Parathyroid adenoma (tissue), 2 donors: ENCODE measurements around the gene PLEKHA7.
"Not testable (repeated sequence)": the region's sequence is repeated elsewhere in the genome, so short reads cannot be mapped to it uniquely, and the experiment has no call there.

ENCODE experiments used
- H2AFZ ChIP-seq: fragments of 300-600 bp; sonication (generic); one replicate; pipeline ENCODE4 v1.7.0; 2017; ENCODE audit warnings: antibody characterized with exemption, mild to moderate bottlenecking
- H3K27ac ChIP-seq: fragments of 300-600 bp; sonication (generic); one replicate; pipeline ENCODE4 v1.7.0; 2017
- H3K27me3 ChIP-seq: fragments of 300-600 bp; sonication (generic); one replicate; pipeline ENCODE4 v1.7.0; 2017; ENCODE audit warnings: low read length; ENCODE audit not compliant: control insufficient read depth, insufficient read depth
- H3K36me3 ChIP-seq: fragments of 300-600 bp; sonication (generic); one replicate; pipeline ENCODE4 v1.7.0; 2017; ENCODE audit warnings: low read length; ENCODE audit not compliant: control insufficient read depth, insufficient read depth
- H3K4me1 ChIP-seq: fragments of 300-600 bp; sonication (generic); one replicate; pipeline ENCODE4 v1.7.0; 2017; ENCODE audit warnings: control low read depth
- H3K4me2 ChIP-seq: fragments of 300-600 bp; sonication (generic); one replicate; pipeline ENCODE4 v1.7.0; 2017; ENCODE audit warnings: low read length
- H3K4me3 ChIP-seq: fragments of 300-600 bp; sonication (generic); one replicate; pipeline ENCODE4 v1.7.0; 2017; ENCODE audit warnings: low read depth, low read length
- H3K79me2 ChIP-seq: fragments of 300-600 bp; sonication (generic); one replicate; pipeline ENCODE4 v1.7.0; 2017; ENCODE audit warnings: control low read depth
- H3K9ac ChIP-seq: fragments of 300-600 bp; sonication (generic); one replicate; pipeline ENCODE4 v1.7.0; 2017; ENCODE audit warnings: mild to moderate bottlenecking
- H3K9me3 ChIP-seq: fragments of 300-600 bp; sonication (generic); one replicate; pipeline ENCODE4 v1.7.0; 2017; ENCODE audit warnings: low read length; ENCODE audit not compliant: control insufficient read depth
- CTCF ChIP-seq: fragments of 300-600 bp; sonication (generic); IDR thresholded peaks from one replicate; pipeline ENCODE4 v1.7.0; 2017; ENCODE audit warnings: antibody characterized with exemption, mild to moderate bottlenecking
- donor health status: primary hyperparathyroidism.

Gene PLEKHA7

GRCh38 chr11:17001806-17002205 lies 12.4 kb downstream of the PLEKHA7 start:
- no peak overlapping the region for H3K4me2 ChIP-seq
- H3K4me1 ChIP-seq, result peaks cover 5% of the 10 kb centered on the region
- H3K27me3 ChIP-seq, result no peaks in the 10 kb centered on the region
- no peaks in the 10 kb centered on the region for H3K79me2 ChIP-seq
- H3K36me3 ChIP-seq, result no peaks in the 10 kb centered on the region
- no peak overlapping the region for H2AFZ ChIP-seq
- no peak overlapping the region for H3K9ac ChIP-seq
- H3K27ac ChIP-seq, result no peak overlapping the region
- TF ChIP-seq CTCF, result no peak
- H3K4me3 ChIP-seq, result no peak overlapping the region
- H3K9me3 ChIP-seq, result no peaks in the 10 kb centered on the region

- Histone ChIP-seq H3K4me3 (no peak overlapping the region), H2AFZ (no peak overlapping the region), H3K9ac (no peak overlapping the region), H3K27me3 (no peaks in the 10 kb centered on the region), H3K36me3 (no peaks in the 10 kb centered on the region), H3K4me1 (peaks cover 6% of the 10 kb centered on the region), H3K4me2 (no peak overlapping the region), H3K79me2 (no peaks in the 10 kb centered on the region), H3K27ac (no peak overlapping the region), H3K9me3 (no peaks in the 10 kb centered on the region)
- TF ChIP-seq CTCF, result no peak
Measured at GRCh38 chr11:17000987-17001386, 13.2 kb downstream of the PLEKHA7 start.

- H3K4me2 ChIP-seq, H3K79me2 ChIP-seq, H3K9ac ChIP-seq, H3K27me3 ChIP-seq, H3K4me3 ChIP-seq, H3K27ac ChIP-seq, H3K9me3 ChIP-seq, H2AFZ ChIP-seq, H3K36me3 ChIP-seq: not testable (repeated sequence)
- H3K4me1 ChIP-seq, result peaks cover 13% of the 10 kb centered on the region
Measured at GRCh38 chr11:17000253-17000652, 14.0 kb downstream of the PLEKHA7 start.

GRCh38 chr11:16999116-16999515 lies 15.1 kb downstream of the PLEKHA7 start:
- Histone ChIP-seq H3K27ac (no peak overlapping the region), H3K9me3 (no peaks in the 10 kb centered on the region), H3K4me3 (no peak overlapping the region), H3K9ac (no peak overlapping the region), H2AFZ (no peak overlapping the region), H3K36me3 (no peaks in the 10 kb centered on the region), H3K4me2 (no peak overlapping the region), H3K79me2 (no peaks in the 10 kb centered on the region), H3K27me3 (no peaks in the 10 kb centered on the region), H3K4me1 (peaks cover 17% of the 10 kb centered on the region)
- TF ChIP-seq CTCF, result no peak

GRCh38 chr11:16997624-16998023 lies 16.6 kb downstream of the PLEKHA7 start:
- H3K9me3 ChIP-seq, result no peaks in the 10 kb centered on the region
- H2AFZ ChIP-seq, result no peak overlapping the region
- no peaks in the 10 kb centered on the region for H3K36me3 ChIP-seq
- H3K27me3 ChIP-seq, result no peaks in the 10 kb centered on the region
- H3K4me3 ChIP-seq, result no peak overlapping the region
- H3K9ac ChIP-seq, result no peak overlapping the region
- no peaks in the 10 kb centered on the region for H3K79me2 ChIP-seq
- TF ChIP-seq CTCF, result no peak
- no peak overlapping the region for H3K27ac ChIP-seq
- no peak overlapping the region for H3K4me2 ChIP-seq
- peaks cover 28% of the 10 kb centered on the region for H3K4me1 ChIP-seq
